SU-DHL-6 (cell line): ENCODE data around the gene TEX264.

ENCODE experiments used
- H2AFZ ChIP-seq: fragments of 200-600 bp; sonication (generic); 2 replicates; pipeline ENCODE4 v1.6.1; 2014; ENCODE audit warnings: low read depth, mild to moderate bottlenecking, moderate library complexity, mixed read lengths, antibody characterized with exemption, low read length; ENCODE audit not compliant: severe bottlenecking
- H3F3A ChIP-seq: fragments of 200-600 bp; shearing (Covaris generic); 2 replicates; pipeline ENCODE4 v1.6.0; 2016; ENCODE audit warnings: antibody characterized with exemption, mild to moderate bottlenecking; ENCODE audit not compliant: insufficient read depth
- H3K27ac ChIP-seq: fragments of 200-600 bp; sonication (generic); 2 replicates; pipeline ENCODE4 v1.5.1; 2016; ENCODE audit warnings: low read depth, mild to moderate bottlenecking, low read length, moderate library complexity, mixed read lengths
- H3K27me3 ChIP-seq: fragments of 200-600 bp; sonication (generic), shearing (Covaris generic); 2 replicates; pipeline ENCODE4 v1.6.0; 2014; ENCODE audit warnings: mild to moderate bottlenecking, low read length
- H3K36me3 ChIP-seq: fragments of 200-600 bp; sonication (generic); 2 replicates; pipeline ENCODE4 v1.6.1; 2014; ENCODE audit warnings: mild to moderate bottlenecking, low read length, mixed read lengths
- H3K4me2 ChIP-seq: fragments of 300-600, 200-600 bp; shearing (Covaris generic), sonication (generic); 2 replicates; pipeline ENCODE4 v1.6.0; 2014; ENCODE audit warnings: low read length, low read depth, mild to moderate bottlenecking; ENCODE audit not compliant: poor library complexity, severe bottlenecking
- H3K4me3 ChIP-seq: fragments of 200-600 bp; sonication (generic); 2 replicates; pipeline ENCODE4 v1.5.1; 2014; ENCODE audit warnings: antibody characterized with exemption, low read length, mild to moderate bottlenecking, mixed read lengths; ENCODE audit not compliant: insufficient read depth, poor library complexity, severe bottlenecking
- H3K79me2 ChIP-seq: fragments of 200-600 bp; sonication (generic); 2 replicates; pipeline ENCODE4 v1.6.1; 2014; ENCODE audit warnings: mild to moderate bottlenecking, low read length, moderate library complexity; ENCODE audit not compliant: insufficient read depth
- H3K9ac ChIP-seq: fragments of 200-600 bp; sonication (generic); 2 replicates; pipeline ENCODE4 v1.7.0; 2014; ENCODE audit warnings: mild to moderate bottlenecking, low read length
- H3K9me2 ChIP-seq: fragments of 200-600 bp; sonication (generic); replicated peaks from 2 replicates; pipeline ENCODE4 v1.6.1; 2014; ENCODE audit warnings: low read length; ENCODE audit not compliant: insufficient read depth
- H3K9me3 ChIP-seq: fragments of 200-600 bp; sonication (generic); 2 replicates; pipeline ENCODE4 v1.6.1; 2014; ENCODE audit warnings: low read length, mixed read lengths; ENCODE audit not compliant: insufficient read depth
- H4K20me1 ChIP-seq: fragments of 200-600 bp; sonication (generic); 2 replicates; pipeline ENCODE4 v1.6.1; 2014; ENCODE audit warnings: low read depth, mild to moderate bottlenecking, antibody characterized with exemption, low read length, moderate library complexity, mixed read lengths
- EZH2phosphoT487 ChIP-seq: fragments of 200-600 bp; sonication (generic), shearing (Covaris generic); conservative IDR thresholded peaks from 2 replicates; pipeline ENCODE4 v1.6.1; 2018; ENCODE audit warnings: mild to moderate bottlenecking, antibody characterized with exemption, low read length, moderate library complexity, mixed read lengths
- TF ChIP-seq, protein P1 (sequence below): fragments of 200-600 bp; sonication (generic); IDR thresholded peaks from one replicate; pipeline ENCODE4 v1.5.1; 2017; ENCODE audit warnings: antibody characterized with exemption, mild to moderate bottlenecking, low read length, moderate library complexity; ENCODE audit not compliant: insufficient read depth, poor library complexity, severe bottlenecking

The TEX264 gene

DNA sequence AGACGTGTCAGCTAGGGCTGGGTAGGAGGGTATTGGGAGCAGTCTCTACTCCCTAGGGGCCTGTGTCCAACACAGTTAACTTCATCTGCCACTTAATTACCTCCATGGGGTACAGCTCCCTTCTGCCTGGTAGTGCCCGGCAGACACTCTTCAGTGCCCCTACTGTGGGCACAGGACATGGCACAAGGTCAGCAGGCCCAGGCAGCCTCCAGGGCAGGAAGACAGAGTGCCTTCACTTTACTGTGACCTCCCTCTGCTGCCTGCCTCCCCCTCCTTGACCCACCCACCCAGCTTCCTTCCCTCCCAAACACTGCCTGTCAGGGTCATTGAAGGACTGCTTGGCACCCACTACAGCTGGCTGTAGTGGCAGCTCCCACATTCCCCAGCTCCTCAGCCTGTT, 29.4 kb downstream of the TEX264 start:
- Histone ChIP-seq H3K27ac (no peak overlapping the region), H3K9me2 (no peaks in the 10 kb centered on the region), H4K20me1 (no peaks in the 10 kb centered on the region), H3F3A (no peaks in the 10 kb centered on the region), H3K9me3 (no peaks in the 10 kb centered on the region), H3K36me3 (no peaks in the 10 kb centered on the region), H2AFZ (no peak overlapping the region), H3K4me2 (no peak overlapping the region), H3K9ac (no peak overlapping the region), H3K27me3 (no peaks in the 10 kb centered on the region), H3K79me2 (no peaks in the 10 kb centered on the region), H3K4me3 (no peak overlapping the region)
- no peak for TF ChIP-seq EZH2phosphoT487
- TF ChIP-seq, protein P1, sequence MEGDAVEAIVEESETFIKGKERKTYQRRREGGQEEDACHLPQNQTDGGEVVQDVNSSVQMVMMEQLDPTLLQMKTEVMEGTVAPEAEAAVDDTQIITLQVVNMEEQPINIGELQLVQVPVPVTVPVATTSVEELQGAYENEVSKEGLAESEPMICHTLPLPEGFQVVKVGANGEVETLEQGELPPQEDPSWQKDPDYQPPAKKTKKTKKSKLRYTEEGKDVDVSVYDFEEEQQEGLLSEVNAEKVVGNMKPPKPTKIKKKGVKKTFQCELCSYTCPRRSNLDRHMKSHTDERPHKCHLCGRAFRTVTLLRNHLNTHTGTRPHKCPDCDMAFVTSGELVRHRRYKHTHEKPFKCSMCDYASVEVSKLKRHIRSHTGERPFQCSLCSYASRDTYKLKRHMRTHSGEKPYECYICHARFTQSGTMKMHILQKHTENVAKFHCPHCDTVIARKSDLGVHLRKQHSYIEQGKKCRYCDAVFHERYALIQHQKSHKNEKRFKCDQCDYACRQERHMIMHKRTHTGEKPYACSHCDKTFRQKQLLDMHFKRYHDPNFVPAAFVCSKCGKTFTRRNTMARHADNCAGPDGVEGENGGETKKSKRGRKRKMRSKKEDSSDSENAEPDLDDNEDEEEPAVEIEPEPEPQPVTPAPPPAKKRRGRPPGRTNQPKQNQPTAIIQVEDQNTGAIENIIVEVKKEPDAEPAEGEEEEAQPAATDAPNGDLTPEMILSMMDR: no peak

DNA sequence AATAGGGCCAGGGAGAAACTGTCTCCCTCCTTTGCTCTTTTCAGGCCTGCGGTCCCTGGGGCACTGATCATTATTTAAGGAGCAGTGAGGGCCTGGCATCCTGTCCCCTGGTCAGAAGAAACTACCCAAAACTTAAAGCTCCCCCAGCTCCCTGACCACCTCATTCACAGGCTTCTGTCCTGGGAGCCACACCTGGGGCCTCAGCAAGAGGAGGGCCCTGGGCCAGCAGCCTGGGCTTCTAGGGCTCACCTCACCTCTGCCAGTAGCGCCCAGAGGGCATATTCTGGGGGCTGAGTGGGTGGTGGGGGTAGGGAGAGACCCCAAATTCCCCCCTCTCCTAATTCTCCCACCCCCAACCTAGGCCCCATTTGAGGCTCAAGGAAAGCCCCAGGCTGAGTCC, 31.1 kb downstream of the TEX264 start:
- TF ChIP-seq, protein P1: no peak
- TF ChIP-seq EZH2phosphoT487: no peak
- Histone ChIP-seq H3K36me3 (no peaks in the 10 kb centered on the region), H4K20me1 (no peaks in the 10 kb centered on the region), H3K4me3 (no peak overlapping the region), H3K27me3 (no peaks in the 10 kb centered on the region), H3K27ac (no peak overlapping the region), H3K9ac (no peak overlapping the region), H3K4me2 (no peak overlapping the region), H3K9me3 (no peaks in the 10 kb centered on the region), H3K79me2 (no peaks in the 10 kb centered on the region), H3K9me2 (no peaks in the 10 kb centered on the region), H2AFZ (no peak overlapping the region), H3F3A (no peaks in the 10 kb centered on the region)

DNA sequence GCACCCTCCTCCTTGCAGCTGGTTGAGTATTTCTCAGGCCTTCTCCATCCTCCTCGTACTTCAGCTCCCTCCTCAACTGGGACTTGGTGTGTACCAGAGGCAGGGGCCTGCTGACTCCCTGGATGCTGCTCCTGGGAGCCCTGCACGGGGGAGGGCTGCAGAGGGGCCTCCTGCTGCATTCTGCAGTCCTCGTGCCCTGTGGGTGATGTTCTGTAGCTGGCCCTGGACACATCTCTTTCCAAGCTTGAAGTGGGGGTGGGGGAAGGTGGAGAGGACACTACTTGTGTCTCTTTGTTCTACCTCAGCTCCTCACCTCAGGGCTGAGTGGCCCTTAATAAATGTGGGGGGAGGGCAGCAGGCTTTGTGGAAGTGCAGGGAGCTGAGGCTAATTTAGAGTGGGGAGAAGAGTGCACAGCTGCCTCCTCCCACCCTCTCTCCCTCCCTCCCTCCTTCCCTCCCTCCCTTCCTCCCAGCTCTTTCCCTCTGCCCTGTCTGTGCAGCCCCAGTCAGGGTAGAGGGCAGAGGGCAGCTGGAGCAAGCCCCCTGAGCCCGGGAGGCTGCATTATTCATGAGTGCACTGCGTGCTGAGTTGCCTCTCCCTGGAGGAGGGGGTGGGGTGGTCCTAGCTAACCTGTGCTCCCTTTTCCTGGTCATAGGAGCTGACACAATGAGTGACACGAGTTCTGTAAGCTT, 32.2 kb downstream of the TEX264 start:
- no peak for TF ChIP-seq EZH2phosphoT487
- TF ChIP-seq, protein P1: no peak
- H3F3A ChIP-seq: no peaks in the 10 kb centered on the region
- no peak overlapping the region for H2AFZ ChIP-seq
- H3K4me2 ChIP-seq: no peak overlapping the region
- H3K9me3 ChIP-seq: no peaks in the 10 kb centered on the region
- H3K9ac ChIP-seq: no peak overlapping the region
- no peak overlapping the region for H3K4me3 ChIP-seq
- H3K9me2 ChIP-seq: no peaks in the 10 kb centered on the region
- no peaks in the 10 kb centered on the region for H3K36me3 ChIP-seq
- H3K27ac ChIP-seq: no peak overlapping the region
- H3K79me2 ChIP-seq: no peaks in the 10 kb centered on the region
- no peaks in the 10 kb centered on the region for H4K20me1 ChIP-seq
- no peaks in the 10 kb centered on the region for H3K27me3 ChIP-seq
